Measurements from ENCODE around the gene TAX1BP3. TPM values are rescaled to one million over a fixed set of nuclear protein-coding genes. Genes with fewer than 3 reads are reported as not detected.

Gene TAX1BP3
- total RNA-seq, 2 donors from 2014 or later, result 69.6 to 86.8 TPM

GRCh38 chr17:3689262-3690093 is 21.1 kb upstream of the TAX1BP3 start:
- H3K4me1 Mint-ChIP-seq, result no peaks in the 10 kb centered on the region
- H3K9me3 ChIP-seq (ENCODE audit: control insufficient read depth, low read length), result no peaks in the 10 kb centered on the region
- peaks cover 13% of the 10 kb centered on the region for H3K27me3 Mint-ChIP-seq (ENCODE audit: insufficient read depth)
- no peaks in the 10 kb centered on the region for H3K36me3 ChIP-seq (ENCODE audit: control insufficient read depth, insufficient read depth, low read length)
- no peak overlapping the region for H3K27ac Mint-ChIP-seq
- H3K4me3 ChIP-seq (ENCODE audit: low read length), result no peak overlapping the region
- no peaks in the 10 kb centered on the region for H3K36me3 Mint-ChIP-seq (ENCODE audit: low read depth)
- no peak for TF ChIP-seq CTCF (conservative IDR thresholded peaks at IDR 0.05)
- H3K9ac ChIP-seq (ENCODE audit: extremely low read depth, low read length, poor library complexity, severe bottlenecking), result no peak overlapping the region
- H3K27ac ChIP-seq (ENCODE audit: low read depth, low read length), result no peak overlapping the region
- no peak overlapping the region for H3K4me3 Mint-ChIP-seq
- H3K9me3 Mint-ChIP-seq, result no peaks in the 10 kb centered on the region
- H3K27me3 ChIP-seq (ENCODE audit: control insufficient read depth, insufficient read depth, low read length, poor library complexity, severe bottlenecking), result peaks cover 8% of the 10 kb centered on the region
- 96% methylated on average over 35 to 42 of the region's 44 CpGs for WGBS, 2 experiments (ENCODE audit: insufficient coverage in 1 of 2, insufficient read length in 1 of 2)
- DNase-seq, result peak; percentile 51
- no peaks in the 10 kb centered on the region for H3K4me1 ChIP-seq (ENCODE audit: control insufficient read depth, insufficient read depth, low read length)

- H3K27ac ChIP-seq (ENCODE audit: low read depth, low read length), result no peak overlapping the region
- Mint-ChIP-seq H3K4me3 (no peak overlapping the region), H3K9me3 (no peaks in the 10 kb centered on the region), H3K27me3 (ENCODE audit: insufficient read depth) (peaks cover 7% of the 10 kb centered on the region), H3K27ac (no peak overlapping the region), H3K4me1 (no peaks in the 10 kb centered on the region), H3K36me3 (ENCODE audit: low read depth) (no peaks in the 10 kb centered on the region)
- no peaks in the 10 kb centered on the region for H3K4me1 ChIP-seq (ENCODE audit: control insufficient read depth, insufficient read depth, low read length)
- H3K36me3 ChIP-seq (ENCODE audit: control insufficient read depth, insufficient read depth, low read length), result no peaks in the 10 kb centered on the region
- H3K4me3 ChIP-seq (ENCODE audit: low read length), result no peak overlapping the region
- peaks cover 2% of the 10 kb centered on the region for H3K27me3 ChIP-seq (ENCODE audit: control insufficient read depth, insufficient read depth, low read length, poor library complexity, severe bottlenecking)
- peak; percentile 54 for DNase-seq
- WGBS, 2 experiments (ENCODE audit: insufficient coverage in 1 of 2, insufficient read length in 1 of 2), result 72 to 81% methylated on average over 6 to 11 of the region's 14 CpGs
- H3K9me3 ChIP-seq (ENCODE audit: control insufficient read depth, low read length), result no peaks in the 10 kb centered on the region
- TF ChIP-seq CTCF (conservative IDR thresholded peaks at IDR 0.05), result no peak
- no peak overlapping the region for H3K9ac ChIP-seq (ENCODE audit: extremely low read depth, low read length, poor library complexity, severe bottlenecking)
Observed at GRCh38 chr17:3688852-3689261, 20.5 kb upstream of the TAX1BP3 start.

GRCh38 chr17:3688027-3688553 is 19.7 kb upstream of the TAX1BP3 start:
- H3K9me3 Mint-ChIP-seq, result no peaks in the 10 kb centered on the region
- WGBS, 2 experiments (ENCODE audit: insufficient coverage in 1 of 2, insufficient read length in 1 of 2), result 74 to 81% methylated on average over 12 to 19 of the region's 19 CpGs
- Histone ChIP-seq H3K27me3 (ENCODE audit: control insufficient read depth, insufficient read depth, low read length, poor library complexity, severe bottlenecking) (no peaks in the 10 kb centered on the region), H3K4me1 (ENCODE audit: control insufficient read depth, insufficient read depth, low read length) (no peaks in the 10 kb centered on the region), H3K9ac (ENCODE audit: extremely low read depth, low read length, poor library complexity, severe bottlenecking) (no peak overlapping the region), H3K9me3 (ENCODE audit: control insufficient read depth, low read length) (no peaks in the 10 kb centered on the region), H3K27ac (ENCODE audit: low read depth, low read length) (no peak overlapping the region), H3K36me3 (ENCODE audit: control insufficient read depth, insufficient read depth, low read length) (no peaks in the 10 kb centered on the region), H3K4me3 (ENCODE audit: low read length) (no peak overlapping the region)
- H3K27me3 Mint-ChIP-seq (ENCODE audit: insufficient read depth), result peaks cover 1% of the 10 kb centered on the region
- H3K4me1 Mint-ChIP-seq, result no peaks in the 10 kb centered on the region
- DNase-seq, result peak; percentile 82
- H3K36me3 Mint-ChIP-seq (ENCODE audit: low read depth), result no peaks in the 10 kb centered on the region
- TF ChIP-seq CTCF (conservative IDR thresholded peaks at IDR 0.05), result no peak
- no peak overlapping the region for H3K4me3 Mint-ChIP-seq
- H3K27ac Mint-ChIP-seq, result no peak overlapping the region
